ENCODE measurements around the gene GAS2L3.

DNA sequence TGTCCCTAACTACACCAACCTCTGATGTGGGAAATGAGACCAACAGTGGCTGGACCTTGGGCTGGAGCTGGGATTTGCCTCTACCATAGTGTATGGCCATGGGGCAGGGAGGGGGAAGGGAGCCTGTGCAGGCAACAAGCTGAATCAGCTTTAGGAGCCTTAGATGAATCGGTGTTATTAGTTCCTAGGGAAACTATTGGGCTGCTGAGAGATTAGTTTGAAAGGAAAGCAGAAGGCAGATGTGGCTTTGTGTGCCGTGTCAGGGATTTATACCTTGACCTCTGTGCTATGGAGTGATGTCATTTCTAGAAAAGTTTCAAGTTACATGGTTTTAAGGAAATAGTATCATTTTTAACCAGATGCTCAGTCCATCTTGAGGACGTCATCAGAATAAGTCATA lies 19.5 kb upstream of the GAS2L3 start:
- TF ChIP-seq, protein P1, sequence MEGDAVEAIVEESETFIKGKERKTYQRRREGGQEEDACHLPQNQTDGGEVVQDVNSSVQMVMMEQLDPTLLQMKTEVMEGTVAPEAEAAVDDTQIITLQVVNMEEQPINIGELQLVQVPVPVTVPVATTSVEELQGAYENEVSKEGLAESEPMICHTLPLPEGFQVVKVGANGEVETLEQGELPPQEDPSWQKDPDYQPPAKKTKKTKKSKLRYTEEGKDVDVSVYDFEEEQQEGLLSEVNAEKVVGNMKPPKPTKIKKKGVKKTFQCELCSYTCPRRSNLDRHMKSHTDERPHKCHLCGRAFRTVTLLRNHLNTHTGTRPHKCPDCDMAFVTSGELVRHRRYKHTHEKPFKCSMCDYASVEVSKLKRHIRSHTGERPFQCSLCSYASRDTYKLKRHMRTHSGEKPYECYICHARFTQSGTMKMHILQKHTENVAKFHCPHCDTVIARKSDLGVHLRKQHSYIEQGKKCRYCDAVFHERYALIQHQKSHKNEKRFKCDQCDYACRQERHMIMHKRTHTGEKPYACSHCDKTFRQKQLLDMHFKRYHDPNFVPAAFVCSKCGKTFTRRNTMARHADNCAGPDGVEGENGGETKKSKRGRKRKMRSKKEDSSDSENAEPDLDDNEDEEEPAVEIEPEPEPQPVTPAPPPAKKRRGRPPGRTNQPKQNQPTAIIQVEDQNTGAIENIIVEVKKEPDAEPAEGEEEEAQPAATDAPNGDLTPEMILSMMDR (IDR thresholded peaks at IDR 0.05) = no peak
- TF ChIP-seq POLR2A (IDR thresholded peaks at IDR 0.05) = no peak

Measured in thyroid gland (tissue), 4 donors.